IPS-18c (cell line): ENCODE results near the gene NSMF.

Source experiments
- H3K4me3 ChIP-seq: 2 replicates; pipeline ENCODE4 v1.7.0; 2013; ENCODE audit warnings: low read depth, mild to moderate bottlenecking, low read length, moderate library complexity; ENCODE audit not compliant: insufficient read depth
- H3K9me3 ChIP-seq: one replicate; pipeline ENCODE4 v1.6.1; 2013; ENCODE audit warnings: mild to moderate bottlenecking, low read length, moderate library complexity; ENCODE audit not compliant: control insufficient read depth, insufficient read depth

Gene NSMF

DNA sequence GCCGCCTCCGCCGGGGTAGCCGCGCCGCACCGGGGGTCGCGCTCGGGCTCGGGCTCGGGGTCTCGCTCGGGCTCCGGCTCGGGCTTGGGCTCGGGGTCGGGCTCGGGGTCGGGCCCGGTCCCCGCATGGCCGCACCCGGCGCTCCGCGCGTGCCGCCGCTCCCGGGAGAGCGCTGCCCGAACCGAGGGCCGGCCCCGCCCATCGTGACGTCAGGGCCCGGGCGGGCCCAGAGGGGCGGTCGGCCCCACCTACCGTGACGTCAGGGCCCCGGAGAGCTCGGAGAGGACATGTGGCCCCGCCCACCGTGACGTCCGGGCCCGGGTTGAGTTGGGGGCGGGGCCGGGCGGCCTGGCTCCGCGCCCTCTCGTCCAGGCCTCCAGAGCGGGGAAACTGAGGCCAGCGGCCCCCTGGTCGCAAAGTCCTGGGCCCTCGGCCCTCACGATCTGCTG, at the start of gene NSMF:
NSMF (minus strand) TSS at position 183 of the 449 bp plus-strand sequence. CDS start 232 bp downstream, outside the sequence.
- H3K4me3 ChIP-seq: peak within 1 kb of the TSS; percentile 81

DNA sequence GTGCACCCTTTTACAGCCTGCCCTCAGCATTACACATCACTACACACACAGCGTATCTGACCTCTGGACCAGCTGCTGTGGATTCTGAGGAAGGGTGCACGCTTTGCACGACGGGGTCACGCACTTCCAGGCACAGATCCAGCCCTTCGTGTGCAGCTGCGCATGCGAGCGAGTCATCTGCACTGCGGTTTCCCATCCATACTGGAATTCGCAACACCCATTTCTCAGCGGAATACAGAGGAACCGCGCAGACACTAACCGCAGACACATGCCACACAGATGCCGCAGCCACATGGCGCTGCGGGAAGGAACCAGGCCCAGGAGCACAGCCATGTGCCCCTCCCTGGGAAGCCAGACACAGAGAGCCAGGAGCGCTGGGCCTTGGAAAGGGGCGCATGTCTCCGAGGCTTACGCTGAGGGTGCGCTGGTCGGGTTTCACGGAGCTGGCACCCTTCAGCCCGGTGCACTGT, 47.6 kb upstream of the NSMF start:
- no peaks in the 10 kb centered on the region for H3K9me3 ChIP-seq
- H3K4me3 ChIP-seq: no peak overlapping the region

More for the DNA sequence above, at the start of gene NSMF:
- no peaks in the 10 kb centered on the region for H3K9me3 ChIP-seq

DNA sequence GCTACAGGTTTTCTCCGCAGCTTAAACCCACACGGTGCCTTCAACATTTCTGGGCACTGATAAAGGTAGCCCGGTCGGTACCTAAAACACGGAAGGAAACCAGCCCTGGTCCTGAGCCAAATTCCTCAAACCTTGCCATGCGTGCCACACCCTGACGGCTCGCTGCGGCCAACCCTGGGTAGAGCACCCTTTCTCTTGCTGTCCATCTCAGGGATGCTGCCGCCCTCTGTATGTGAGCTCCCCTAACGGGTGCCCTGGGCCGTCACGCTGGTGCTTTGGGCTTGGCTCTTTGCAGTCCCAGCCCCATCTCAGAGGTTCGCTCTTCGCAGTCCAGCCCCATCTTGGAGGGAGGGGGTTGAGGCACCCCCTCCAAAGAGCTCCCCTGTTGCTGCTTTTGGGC, 47.1 kb upstream of the NSMF start:
- H3K4me3 ChIP-seq: no peak overlapping the region
- H3K9me3 ChIP-seq: no peaks in the 10 kb centered on the region

GRCh38 chr9:137505421-137506140, 46.4 kb upstream of the NSMF start:
- H3K4me3 ChIP-seq: no peak overlapping the region
- H3K9me3 ChIP-seq: no peaks in the 10 kb centered on the region

DNA sequence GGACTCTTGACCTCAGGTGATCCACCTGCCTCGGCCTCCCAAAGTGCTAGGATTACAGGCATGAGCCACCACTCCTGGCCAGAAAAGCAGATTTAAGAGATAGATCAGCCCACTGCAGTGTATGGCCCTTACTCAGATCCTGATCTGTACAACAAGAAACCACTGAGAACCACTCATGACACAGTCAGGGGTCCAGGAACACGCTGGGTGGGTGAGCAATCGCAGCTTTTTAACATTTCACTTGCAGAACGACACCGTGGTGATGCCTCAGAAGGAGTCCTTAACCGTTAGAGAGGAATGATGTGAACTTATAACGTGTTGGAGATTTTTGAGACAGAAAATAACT, 45.3 kb upstream of the NSMF start:
- no peaks in the 10 kb centered on the region for H3K9me3 ChIP-seq

DNA sequence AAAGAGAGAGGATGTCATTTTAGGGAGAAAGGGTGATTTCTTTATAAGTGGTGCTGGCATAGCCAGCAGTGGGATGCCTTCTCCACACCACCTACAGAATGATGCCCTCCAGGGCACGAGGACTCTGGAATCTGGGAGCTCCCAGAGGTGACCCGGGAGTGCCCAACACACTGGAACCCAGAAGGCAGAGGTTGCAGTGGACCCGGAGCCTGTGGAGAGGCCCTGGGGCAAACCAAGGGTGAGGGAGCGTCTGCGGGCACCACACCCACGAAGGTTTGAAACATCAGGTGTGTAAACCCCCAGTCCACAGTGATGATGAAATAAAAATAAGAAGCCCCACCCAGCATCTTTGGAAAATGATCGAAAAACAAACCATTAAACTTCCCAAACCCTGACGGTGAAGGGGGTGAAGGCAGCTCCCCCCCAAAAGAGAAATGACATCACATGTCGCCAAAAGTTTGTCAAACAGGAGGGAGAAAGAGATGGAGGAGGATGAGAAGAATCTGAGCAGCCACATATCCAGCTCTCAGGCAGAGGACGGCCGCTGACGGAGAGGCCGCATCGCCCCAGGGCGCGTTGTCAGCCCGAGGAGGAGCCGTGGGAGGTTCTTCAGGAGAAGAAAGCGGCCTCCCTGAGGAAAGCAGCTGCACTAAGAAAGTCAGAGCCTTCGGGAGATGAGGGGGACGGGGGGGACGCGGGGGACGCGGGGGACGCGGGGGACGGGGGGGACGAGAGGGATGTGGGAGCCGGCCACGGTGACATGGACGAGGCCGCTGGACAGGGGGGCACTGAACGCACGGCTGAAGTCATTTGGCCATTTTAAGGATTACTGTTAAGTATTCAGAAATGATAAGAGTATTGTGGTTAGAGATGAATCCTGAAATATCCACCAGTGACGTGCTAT, 43.1 kb upstream of the NSMF start:
- no peak overlapping the region for H3K4me3 ChIP-seq
- no peaks in the 10 kb centered on the region for H3K9me3 ChIP-seq

More for the DNA sequence above, 45.3 kb upstream of the NSMF start:
- no peak overlapping the region for H3K4me3 ChIP-seq

- H3K9me3 ChIP-seq: no peaks in the 10 kb centered on the region
- no peak overlapping the region for H3K4me3 ChIP-seq
These were observed 42.3 kb upstream of the NSMF start for GRCh38 chr9:137501457-137501856.

DNA sequence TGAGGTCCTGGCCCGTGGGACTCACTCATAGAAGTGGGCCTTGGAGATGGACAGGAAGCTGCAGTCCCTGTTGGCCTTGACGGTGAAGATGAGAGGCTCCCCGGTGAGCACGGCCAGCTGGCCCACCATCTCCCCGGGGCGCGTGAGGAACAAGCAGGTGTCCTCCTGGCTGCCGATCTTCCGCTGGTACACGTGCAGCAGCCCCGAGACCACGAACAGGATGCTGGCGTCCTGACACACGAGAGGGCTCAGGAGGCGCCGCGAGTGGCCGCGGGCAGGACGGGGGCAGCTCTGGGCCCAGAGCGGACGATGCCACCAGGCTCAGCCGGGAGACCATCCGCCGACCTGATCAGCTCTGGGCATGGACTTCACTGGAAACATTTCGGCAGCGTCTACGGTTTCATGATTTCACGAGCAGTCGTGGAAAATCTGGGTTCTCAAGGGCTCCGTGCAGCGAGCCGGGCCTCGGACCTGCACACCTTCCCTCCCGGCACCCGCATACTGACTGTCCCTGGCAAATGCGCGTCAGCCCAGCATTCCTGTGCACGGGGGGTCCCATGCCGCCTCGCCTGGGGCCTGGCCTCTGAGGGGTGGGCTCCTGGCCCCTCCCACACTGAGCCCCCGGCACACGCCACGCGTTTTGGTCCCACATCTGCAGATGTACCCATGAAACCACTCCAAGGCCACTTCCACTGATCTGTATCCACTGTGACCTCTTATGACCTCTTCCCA, 41.7 kb upstream of the NSMF start:
- Histone ChIP-seq H3K9me3 (no peaks in the 10 kb centered on the region), H3K4me3 (no peak overlapping the region)

DNA sequence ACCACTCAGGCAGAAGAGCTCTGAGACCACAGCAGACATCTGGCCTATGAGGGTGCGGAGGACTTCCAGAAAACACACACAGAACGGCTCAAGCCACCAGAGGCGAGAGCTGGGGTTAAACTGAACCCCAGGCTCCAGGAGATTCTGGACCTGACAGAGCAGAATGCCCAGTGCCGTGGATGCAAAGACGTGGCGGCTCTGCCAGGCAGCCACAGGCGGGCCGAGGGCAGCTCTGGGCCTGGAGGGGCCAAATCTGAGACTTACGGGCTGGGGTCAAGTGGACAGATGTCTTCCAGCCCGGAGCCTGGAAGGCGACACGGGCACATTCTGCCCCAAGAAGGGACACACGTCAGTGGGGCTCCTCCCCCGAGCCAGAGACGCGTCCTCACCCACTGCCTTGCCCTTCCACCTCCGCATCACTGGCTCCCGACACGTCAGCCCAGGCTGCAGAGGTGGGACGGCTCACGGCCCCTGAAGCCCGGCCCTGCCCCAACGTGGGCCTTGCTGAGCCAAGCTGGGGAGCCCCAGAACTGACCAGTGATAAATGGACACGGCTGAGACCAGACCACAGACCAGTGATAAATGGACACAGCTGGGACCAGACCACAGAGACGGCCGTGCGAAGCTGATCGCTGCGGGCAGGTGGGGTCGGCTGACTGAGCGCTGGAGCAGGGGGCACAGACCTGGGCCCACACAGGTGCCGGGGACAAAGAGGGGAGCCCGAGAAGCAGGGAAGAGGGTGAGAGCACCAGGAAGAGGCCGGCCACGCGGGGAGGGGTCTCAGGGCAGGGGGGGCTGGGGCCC, 40.9 kb upstream of the NSMF start:
- H3K4me3 ChIP-seq: no peak overlapping the region
- no peaks in the 10 kb centered on the region for H3K9me3 ChIP-seq

DNA sequence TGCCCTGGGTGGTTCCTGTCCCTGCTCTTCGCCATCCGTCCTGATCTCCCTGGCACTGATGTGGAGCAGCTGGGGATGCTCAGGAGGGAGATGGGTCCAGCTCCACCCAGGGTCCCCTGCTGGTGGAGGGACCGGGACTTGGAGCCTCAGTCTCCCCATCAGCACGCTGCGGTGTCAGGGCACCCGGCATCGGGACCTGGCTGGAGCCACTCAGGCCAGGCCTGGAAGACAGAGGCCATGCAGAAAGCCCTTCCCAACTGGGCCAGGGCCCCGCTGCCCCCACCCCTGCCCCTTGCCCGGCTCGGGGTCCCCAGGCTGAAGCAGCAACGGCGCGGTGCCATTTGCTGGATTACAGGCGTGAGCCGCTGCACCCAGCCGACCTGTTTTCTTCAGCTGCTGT, 40.3 kb upstream of the NSMF start:
- Histone ChIP-seq H3K4me3 (no peak overlapping the region), H3K9me3 (no peaks in the 10 kb centered on the region)

- no peak overlapping the region for H3K4me3 ChIP-seq
- peaks cover under 1% of the 10 kb centered on the region for H3K9me3 ChIP-seq
These were observed 39.6 kb upstream of the NSMF start for GRCh38 chr9:137498720-137499150.

GRCh38 chr9:137497921-137498719, 39.0 kb upstream of the NSMF start:
- Histone ChIP-seq H3K4me3 (no peak overlapping the region), H3K9me3 (peaks cover 2% of the 10 kb centered on the region)

- Histone ChIP-seq H3K9me3 (peaks cover 2% of the 10 kb centered on the region), H3K4me3 (no peak overlapping the region)
These were observed 37.7 kb upstream of the NSMF start for GRCh38 chr9:137496601-137497375.

GRCh38 chr9:137494550-137495351, 35.6 kb upstream of the NSMF start:
- Histone ChIP-seq H3K9me3 (peaks cover 2% of the 10 kb centered on the region), H3K4me3 (no peak overlapping the region)

- Histone ChIP-seq H3K4me3 (no peak overlapping the region), H3K9me3 (peaks cover 2% of the 10 kb centered on the region)
These were observed 35.0 kb upstream of the NSMF start for GRCh38 chr9:137494104-137494544.
